Anterior cingulate cortex (tissue), 58 donors: ENCODE results near the gene FCGR3A.
A peak's percentile ranks its signal among the peaks of the same experiment; 100 is the strongest.
"Not testable (repeated sequence)": the region's sequence is repeated elsewhere in the genome, so short reads cannot be mapped to it uniquely, and the experiment has no call there.

Experiments used
- DNase-seq, 58 donors: peaks; one replicate each; lab custom pipeline; 2025; lab: John Stamatoyannopoulos, UW

The FCGR3A gene

DNA sequence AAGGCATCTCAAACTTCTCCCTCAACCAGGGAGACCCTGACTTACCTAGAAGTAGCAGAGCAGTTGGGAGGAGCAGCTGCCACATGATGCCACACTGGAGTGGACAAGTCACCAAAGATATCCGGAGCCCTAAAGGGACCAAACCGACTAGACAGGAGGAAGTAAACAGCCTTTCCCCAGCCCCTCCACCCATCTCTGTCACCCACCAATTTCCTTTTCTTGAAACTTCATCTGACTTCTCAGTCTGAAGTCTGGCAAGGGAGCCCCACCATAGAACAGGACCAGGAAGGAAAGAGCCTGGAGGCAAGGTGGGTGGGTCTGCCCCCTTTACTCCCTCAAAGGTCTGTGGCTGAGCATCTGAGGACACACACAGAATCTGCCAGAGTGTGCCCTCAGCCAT is at the start of gene FCGR3A:
TSS of gene FCGR3A (minus strand) at position 167 of the 400 bp plus-strand sequence. CDS start at position 85, 82 bp downstream.
- DNase-seq: peak in 2 of 58 donors; percentile 26 to 29

DNA sequence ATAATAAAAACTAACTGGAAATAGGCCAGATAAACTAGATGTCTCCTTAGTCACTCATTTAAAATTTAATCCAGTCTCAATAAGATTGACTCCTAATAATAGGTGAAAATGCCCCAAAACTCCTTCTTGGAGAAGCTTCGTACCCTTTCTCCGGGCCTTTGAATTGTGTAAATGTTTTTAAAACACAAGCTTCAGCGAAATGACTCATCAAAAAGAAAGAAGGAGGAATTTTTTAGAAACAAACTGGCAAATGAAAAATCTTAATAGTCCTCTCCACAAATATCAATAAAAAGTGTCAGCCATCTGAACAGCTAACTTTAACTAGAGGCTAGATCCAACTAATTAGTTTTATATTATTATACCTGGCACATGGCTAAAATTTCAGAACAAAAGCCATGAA is 47.5 kb upstream of the FCGR3A start:
- not testable (repeated sequence) for DNase-seq

DNA sequence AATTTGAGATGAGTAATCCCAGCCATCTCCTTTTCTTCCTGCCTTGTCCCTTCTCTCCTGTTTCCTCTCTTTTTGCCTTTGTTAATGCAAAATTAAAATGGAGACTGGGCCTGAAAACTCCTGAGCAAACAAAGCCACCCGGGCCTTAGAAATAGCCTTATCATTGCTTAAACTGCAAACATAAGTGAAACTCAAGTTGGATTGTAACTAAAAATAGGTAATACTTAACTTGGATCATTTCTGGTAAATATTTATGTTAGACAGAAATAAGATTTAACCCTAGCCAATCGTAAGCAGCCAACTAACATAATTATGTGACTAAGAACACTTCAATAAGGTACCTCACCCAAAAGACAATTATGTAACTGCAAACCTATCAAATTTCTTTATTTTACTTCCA is 46.0 kb upstream of the FCGR3A start:
- DNase-seq: not testable (repeated sequence)

DNA sequence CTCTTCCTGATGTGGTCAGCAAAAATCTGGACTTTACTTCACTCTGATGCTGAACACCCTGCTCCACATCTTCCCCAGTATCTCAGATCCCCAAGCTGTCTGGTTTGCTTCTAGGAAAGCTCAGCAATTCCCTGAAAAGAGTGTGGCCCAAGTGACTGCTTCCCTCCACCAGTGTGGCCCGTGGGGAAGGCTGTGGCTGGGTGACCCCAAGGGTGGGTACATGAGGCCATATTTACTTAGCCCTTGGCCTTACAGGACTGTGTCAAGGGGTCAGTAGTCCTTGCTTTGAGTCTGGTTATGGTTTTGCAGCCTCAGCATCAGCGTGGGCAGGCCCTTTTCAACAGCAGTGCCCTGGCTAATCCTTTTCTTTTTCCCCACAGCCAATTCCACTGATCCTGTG is 45.6 kb upstream of the FCGR3A start:
- not testable (repeated sequence) for DNase-seq

DNA sequence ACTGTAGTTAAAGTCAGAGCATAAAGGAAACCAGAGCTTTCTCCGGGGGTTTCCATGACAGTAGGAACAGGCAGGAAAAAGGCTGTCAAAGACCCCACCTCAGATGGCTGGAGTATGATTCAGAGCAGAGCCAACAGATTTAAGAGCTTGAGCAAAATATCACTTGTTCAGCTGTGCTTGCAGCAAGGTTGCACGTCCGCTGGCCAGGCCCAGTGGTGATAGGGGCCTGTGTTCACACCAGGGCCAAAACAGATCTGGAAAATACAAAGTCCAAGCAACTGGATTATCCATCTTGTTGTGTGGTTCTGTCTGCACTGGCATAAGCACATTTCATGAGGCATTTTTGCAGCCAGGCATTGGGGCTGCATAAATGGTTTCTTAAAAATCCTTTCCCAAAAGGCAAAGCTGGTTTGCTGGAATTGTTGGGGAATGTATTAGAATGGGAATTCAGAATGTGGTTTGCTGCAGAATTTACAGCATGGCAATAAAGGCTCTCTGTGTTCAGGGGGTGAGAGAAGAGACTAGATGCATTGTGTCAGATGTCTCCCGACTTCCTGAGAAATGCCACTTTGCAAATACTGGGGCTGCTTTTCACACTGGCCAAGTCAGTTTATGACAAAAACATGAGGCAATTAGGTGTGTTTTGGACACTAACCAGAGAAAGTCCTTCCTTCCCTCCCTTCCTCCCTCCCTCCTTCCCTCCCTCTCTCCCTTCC is 44.8 kb upstream of the FCGR3A start:
- DNase-seq: peak in 5 of 58 donors; percentile 8 to 51 (median 25)

DNA sequence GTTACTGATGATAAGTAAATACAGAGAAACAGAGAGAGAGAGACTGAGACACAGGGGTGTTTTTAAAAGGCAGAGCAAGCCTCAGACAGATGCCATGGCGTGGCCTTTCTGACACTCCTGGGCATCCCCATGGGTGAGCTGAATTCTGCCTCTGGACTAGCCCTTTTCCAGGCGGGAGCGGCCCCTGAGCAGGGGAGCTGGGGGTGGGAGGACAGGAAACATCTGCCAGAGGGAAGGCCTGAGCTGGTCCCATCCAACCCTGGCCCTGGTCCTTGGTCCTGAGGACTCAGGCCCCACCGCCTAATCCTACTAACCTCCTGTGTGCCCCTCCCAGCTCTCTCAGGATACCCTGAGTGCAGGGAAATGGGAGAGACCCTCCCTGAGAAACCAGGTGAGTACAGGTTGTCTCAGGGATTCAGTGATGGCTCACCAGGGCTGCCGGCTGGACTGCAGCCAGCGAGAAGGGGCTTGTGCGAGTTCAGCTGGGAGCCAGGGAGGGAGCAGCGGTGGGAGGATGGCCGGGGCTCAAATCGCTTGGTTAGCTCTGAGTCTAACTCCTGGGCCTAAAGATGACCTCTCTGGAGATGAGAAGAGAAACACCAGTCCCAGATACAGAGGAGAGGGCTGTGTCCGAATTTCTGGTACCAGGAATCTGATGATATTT is 43.6 kb upstream of the FCGR3A start:
- not testable (repeated sequence) for DNase-seq

DNA sequence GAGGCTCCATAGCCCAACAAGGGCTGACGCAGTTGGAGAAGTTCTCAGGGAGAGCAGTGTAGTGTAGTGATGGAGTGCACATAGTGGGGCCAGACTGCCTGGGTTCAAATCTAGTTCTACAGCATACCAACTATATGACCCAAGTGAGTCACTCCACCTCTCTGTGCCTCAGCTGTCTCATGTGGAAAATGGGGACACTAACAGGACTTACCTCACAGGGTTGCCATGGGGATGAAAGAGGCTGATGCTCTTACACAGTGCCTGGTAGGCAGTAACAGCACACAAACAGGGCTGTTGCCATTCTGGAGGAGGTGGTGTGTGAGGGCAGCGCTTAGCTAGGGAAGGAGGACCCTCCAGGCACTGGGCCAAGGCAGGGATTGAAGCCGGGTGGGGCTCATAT is 43.0 kb upstream of the FCGR3A start:
- DNase-seq: not testable (repeated sequence)

DNA sequence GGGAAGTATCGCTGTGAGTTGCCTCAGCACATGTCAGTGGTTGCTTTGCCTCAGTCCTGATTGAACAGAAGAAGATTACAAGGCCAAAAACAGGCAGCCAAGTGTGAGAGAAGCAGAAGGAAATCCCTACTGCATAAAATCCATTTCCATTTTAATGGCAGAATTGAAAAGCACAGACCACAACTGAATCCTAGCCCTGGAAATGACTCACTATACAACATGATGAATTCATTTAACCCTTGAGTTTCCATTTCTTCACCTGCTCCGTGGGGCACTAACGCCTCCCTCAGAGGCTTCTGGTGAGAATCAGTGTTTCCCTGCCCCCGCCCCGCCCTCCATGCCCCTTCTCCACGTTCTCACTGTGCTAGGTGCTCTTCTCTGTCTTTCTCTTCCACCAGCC is 40.3 kb upstream of the FCGR3A start:
- not testable (repeated sequence) for DNase-seq

DNA sequence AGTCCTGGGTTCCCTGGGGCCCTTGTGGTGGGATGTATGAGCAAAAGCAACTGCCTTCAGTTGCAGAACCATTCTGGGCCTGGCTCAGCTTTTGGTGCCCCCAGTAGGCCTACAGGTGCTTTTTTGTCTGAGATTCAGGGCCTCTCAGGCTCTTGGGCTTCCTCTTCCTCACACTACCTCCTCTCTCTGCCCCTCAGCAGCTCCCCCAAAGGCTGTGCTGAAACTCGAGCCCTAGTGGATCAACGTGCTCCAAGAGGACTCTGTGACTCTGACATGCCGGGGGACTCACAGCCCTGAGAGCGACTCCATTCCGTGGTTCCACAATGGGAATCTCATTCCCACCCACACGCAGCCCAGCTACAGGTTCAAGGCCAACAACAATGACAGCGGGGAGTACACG is 39.7 kb upstream of the FCGR3A start:
- DNase-seq: not testable (repeated sequence)

DNA sequence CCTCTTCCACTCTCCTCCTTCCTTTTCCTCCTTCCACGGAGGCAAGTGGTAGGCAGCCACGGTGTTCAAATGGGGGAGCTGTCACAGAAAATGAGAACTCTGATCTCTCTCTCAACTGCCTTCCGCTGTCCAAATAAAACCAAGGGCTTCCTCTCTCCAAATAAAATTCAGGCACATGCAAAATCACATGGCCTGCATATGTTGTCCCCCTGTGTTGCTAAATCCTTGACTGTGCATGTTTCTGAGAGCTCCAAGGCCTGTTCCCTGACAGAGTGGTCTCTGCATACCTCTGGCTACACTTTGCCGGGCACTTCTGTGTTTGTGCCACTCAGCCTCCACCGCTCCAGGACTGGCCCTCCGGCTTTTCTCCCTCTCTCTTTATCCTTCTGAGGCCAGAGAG is 39.0 kb upstream of the FCGR3A start:
- DNase-seq: not testable (repeated sequence)

DNA sequence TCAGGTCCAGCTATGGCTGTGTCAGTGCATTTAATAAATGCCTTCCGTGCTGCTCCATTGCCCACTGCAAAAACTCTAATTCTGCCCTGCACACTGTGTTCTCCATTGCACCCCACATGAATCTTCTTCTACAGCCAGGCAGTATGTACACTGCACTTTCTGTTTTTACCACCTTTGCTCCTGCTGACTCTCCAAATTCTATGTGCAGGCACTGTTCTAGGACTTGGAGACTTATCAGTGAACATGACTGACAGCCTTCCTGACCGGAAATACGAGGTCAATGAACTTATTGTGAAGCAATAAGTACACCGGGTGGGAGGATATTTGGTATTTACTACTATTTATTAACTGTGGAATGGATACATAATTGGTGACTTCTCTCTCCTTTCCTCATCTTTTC is 33.3 kb upstream of the FCGR3A start:
- DNase-seq: not testable (repeated sequence)

DNA sequence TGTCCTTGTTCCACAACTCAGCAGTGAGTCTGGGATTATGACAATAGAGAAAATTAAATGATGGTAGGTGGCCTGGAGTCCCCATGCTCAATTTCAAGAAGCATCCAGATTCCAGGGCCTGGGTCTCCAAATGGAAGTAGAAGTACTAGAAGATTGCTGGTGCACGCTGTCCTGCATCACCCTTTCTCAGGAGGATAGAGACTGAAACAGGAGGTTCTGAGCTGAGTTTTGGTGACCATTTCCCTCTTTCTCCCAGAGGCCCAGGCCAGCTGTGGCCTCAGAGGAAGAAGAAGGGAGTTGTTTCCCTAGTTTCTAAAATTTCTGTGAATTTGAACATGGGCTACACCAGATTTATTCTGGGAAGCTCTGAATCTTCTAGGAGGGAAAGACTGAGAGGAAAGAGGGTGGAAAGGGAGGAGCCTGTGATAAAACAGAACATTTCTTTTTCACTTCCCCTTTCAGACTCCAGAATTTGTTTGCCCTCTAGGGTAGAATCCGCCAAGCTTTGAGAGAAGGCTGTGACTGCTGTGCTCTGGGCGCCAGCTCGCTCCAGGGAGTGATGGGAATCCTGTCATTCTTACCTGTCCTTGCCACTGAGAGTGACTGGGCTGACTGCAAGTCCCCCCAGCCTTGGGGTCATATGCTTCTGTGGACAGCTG is 31.4 kb upstream of the FCGR3A start:
- DNase-seq: not testable (repeated sequence)

DNA sequence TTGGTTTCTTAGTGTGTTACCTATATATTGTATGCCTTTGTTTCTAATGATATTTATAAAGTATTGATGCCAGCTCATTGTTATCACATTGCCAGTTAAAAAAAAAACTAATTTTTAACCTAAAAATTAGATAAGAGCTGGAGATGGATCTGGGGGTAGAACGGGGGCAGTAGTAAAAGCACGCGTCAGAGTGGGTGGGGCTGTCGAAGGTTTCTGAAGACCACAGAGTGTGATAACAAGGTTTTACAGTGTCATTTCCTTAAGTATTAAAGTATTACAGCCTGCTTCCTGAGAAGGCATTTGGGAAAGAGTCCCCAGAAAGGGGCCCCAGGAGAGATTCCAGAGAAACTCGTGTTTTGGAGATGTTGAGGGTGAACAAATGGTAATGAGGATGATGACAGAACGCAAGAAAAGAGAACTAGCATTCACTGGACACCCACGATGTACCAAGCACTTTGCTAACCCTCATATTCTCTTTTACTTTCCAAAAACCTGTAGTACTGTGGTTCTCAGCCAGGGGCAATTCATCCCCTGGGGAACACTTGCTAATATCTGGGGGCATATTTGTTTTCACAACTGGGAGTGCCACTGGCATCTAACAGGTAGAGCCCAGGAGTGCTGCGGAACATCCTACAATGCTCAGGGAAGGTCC is 30.4 kb upstream of the FCGR3A start:
- not testable (repeated sequence) for DNase-seq

DNA sequence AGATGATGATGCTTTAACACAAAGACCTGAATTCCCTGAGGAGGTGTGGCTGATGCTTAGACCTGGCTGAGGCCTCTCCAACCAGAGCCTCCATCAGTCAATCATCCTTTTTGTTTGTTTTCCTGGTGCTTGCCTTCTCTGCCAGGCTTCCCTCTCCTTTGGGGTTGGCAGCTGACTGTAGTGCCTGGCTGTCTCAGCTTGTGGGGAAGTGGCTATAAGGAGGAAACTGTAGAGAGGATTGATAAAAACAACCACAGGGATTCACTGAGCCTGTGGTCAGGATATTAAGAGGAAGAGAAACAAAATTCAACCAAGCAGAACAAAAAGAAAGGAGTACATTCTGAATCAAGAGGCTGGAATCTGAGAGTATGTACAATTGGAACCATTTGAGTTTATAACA is 27.1 kb upstream of the FCGR3A start:
- DNase-seq: not testable (repeated sequence)

DNA sequence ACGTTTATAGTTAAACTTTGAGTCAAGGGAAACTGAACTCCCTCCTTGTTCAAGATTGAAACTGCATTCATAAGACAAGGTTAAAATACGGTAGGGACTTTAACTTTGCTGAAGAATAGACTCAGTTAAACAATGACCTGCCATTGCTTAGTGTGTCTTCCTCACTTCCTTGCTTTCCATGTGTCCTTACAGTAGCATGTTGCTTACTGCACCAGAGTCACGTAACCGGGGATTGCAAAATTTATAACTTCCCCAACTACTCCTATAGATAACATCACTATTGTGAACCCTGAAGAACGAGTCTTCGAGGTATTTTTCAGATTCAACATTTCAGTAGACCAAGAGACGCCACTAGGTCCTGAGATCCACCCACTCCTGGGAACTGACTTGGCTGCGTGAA is 22.1 kb upstream of the FCGR3A start:
- DNase-seq: not testable (repeated sequence)

DNA sequence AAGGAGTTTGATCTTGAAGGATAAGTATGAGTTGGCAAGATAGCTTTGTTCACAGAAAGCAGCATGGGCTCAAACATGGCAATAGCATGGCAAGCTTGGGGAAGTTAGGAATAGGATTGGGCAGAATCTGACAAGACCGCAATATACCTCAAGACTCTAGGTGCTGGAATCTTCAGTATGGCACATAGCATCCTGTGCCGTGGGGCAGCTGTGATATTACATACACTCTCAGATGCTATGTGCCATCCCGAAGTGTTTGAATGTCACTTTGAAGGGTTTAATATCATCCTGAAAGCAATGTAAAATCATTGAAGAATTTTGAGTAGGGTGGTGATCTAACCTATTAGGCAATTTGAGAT is 17.0 kb upstream of the FCGR3A start:
- DNase-seq: not testable (repeated sequence)

DNA sequence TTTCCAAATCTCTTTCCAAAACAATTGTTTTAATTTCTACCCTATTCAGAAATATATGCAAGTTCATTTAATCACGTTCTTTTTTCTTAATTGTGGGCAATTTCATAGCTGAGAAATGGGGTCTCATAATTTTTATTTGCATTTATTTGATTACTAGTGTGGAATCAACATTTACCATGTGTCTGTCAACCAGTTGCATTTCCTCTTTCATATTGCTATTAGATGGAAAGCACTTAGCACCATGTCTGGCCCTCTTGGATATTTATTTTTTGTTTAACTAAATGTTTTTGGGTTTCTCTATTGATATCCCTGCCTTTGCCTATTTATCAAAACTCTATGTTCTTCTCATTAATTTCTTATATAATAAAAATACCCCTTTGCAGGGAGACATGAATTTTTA is 13.9 kb upstream of the FCGR3A start:
- DNase-seq: not testable (repeated sequence)

DNA sequence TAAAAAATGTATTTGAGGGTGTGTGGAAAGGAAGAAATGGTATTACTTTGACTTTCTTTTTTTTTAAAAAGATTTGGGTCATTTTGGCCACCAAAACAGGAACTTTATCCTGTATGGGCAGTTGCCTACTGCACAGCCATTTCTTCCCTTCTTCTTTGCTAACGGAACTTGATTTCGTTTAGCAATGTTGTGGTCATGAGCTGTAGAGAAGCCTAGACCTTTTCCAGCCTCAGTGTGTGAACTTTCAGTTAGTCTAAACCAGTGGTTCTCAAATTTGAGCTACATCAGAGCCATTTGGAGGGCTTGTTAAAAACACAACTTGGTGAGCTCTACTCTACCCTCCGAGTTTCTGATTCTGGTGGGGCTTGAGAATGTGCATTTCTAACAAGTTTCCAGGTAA is 12.8 kb upstream of the FCGR3A start:
- not testable (repeated sequence) for DNase-seq

DNA sequence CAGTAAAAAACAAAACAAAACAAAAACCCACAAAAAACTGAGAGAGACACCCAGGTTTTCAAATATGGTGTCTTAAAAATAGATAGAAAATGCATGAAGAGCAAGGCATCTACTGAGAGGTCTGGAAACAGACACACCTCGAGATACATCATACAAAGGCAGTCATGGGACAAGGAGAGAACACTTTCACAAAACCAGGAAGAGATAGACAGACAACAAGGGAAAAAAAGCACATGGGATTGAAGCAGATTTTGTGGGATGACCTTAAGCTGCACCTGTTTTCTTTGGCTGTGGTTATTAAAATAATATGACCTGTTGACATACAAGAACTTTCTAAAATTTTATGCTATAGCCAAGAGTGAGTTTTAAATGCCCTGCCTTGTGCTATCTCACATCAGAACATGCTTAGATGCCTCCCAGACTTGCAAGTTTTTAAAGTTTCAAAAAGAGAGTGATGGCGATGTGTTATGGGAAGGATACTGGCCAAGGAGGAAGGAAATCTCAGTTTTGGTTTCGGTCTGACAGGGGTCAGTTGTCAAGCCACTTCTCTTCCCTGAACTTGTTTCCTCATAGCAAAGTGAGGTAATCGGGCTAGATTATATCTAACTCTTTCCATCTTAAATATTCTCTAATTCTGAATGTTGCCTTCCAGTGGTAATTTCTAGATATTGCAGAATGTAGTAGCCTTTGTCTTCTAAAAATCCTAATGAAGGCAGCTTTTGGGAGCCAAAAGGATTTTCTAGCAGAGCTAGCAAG is 11.5 kb upstream of the FCGR3A start:
- DNase-seq: peak in 5 of 58 donors; percentile 1 to 10 (median 2)
